ENCODE data around the gene AGA.

AGA gene

GRCh38 chr4:177434667-177435066 is 7.6 kb downstream of the AGA start:
- in situ Hi-C loops (cut with MboI; ENCODE audit: low sequenced_read_pairs): no loop called here
- Histone ChIP-seq H3K27me3 (ENCODE audit: low read depth) (no peaks in the 10 kb centered on the region), H3K36me3 (replicated peaks) (peaks cover 16% of the 10 kb centered on the region), H3K4me3 (no peak overlapping the region), H3K4me1 (no peaks in the 10 kb centered on the region), H3K9me3 (no peaks in the 10 kb centered on the region)
- DNase-seq (ENCODE audit: low spot score in 2 of 2): no peak

GRCh38 chr4:177427192-177427591 is 15.0 kb downstream of the AGA start:
- no peak for DNase-seq (ENCODE audit: low spot score in 2 of 2)
- in situ Hi-C loops (cut with MboI; ENCODE audit: low sequenced_read_pairs): no loop called here
- H3K4me3 ChIP-seq: no peak overlapping the region
- H3K4me1 ChIP-seq: no peaks in the 10 kb centered on the region; the same call in 1 of the 2 replicates
- H3K36me3 ChIP-seq (replicated peaks): no peaks in the 10 kb centered on the region; the same call in none of the 2 replicates
- H3K9me3 ChIP-seq: no peaks in the 10 kb centered on the region
- H3K27me3 ChIP-seq (ENCODE audit: low read depth): no peaks in the 10 kb centered on the region

GRCh38 chr4:177419434-177419833 is 22.8 kb downstream of the AGA start:
- DNase-seq (ENCODE audit: low spot score in 2 of 2): peak; percentile 16 to 76
- H3K9me3 ChIP-seq: no peaks in the 10 kb centered on the region
- in situ Hi-C loops (cut with MboI; ENCODE audit: low sequenced_read_pairs): no loop called here
- no peaks in the 10 kb centered on the region for H3K36me3 ChIP-seq (replicated peaks)
- no peak overlapping the region for H3K4me3 ChIP-seq
- H3K4me1 ChIP-seq: peaks cover 11% of the 10 kb centered on the region
- no peaks in the 10 kb centered on the region for H3K27me3 ChIP-seq (ENCODE audit: low read depth)

GRCh38 chr4:177413656-177414055 is 28.6 kb downstream of the AGA start:
- H3K4me3 ChIP-seq: no peak overlapping the region
- no peaks in the 10 kb centered on the region for H3K36me3 ChIP-seq (replicated peaks)
- DNase-seq (ENCODE audit: low spot score in 2 of 2): no peak
- H3K9me3 ChIP-seq: no peaks in the 10 kb centered on the region
- no peaks in the 10 kb centered on the region for H3K27me3 ChIP-seq (ENCODE audit: low read depth)
- no peaks in the 10 kb centered on the region for H3K4me1 ChIP-seq
- in situ Hi-C loops (cut with MboI; ENCODE audit: low sequenced_read_pairs): no loop called here

- in situ Hi-C loops (cut with MboI; ENCODE audit: low sequenced_read_pairs): no loop called here
- no peak for DNase-seq (ENCODE audit: low spot score in 2 of 2)
- H3K4me1 ChIP-seq: no peaks in the 10 kb centered on the region
These were observed 29.2 kb downstream of the AGA start for GRCh38 chr4:177413076-177413475.

GRCh38 chr4:177411996-177412395 is 30.2 kb downstream of the AGA start:
- no peaks in the 10 kb centered on the region for H3K36me3 ChIP-seq (replicated peaks)
- in situ Hi-C loops (cut with MboI; ENCODE audit: low sequenced_read_pairs): no loop called here
- no peaks in the 10 kb centered on the region for H3K27me3 ChIP-seq (ENCODE audit: low read depth)
- H3K9me3 ChIP-seq: no peaks in the 10 kb centered on the region
- no peaks in the 10 kb centered on the region for H3K4me1 ChIP-seq
- no peak for DNase-seq (ENCODE audit: low spot score in 2 of 2)
- H3K4me3 ChIP-seq: no peak overlapping the region

More at GRCh38 chr4:177413076-177413475, 29.2 kb downstream of the AGA start:
- Histone ChIP-seq H3K36me3 (replicated peaks) (no peaks in the 10 kb centered on the region), H3K9me3 (no peaks in the 10 kb centered on the region), H3K27me3 (ENCODE audit: low read depth) (no peaks in the 10 kb centered on the region), H3K4me3 (no peak overlapping the region)

- Histone ChIP-seq H3K27me3 (ENCODE audit: low read depth) (no peaks in the 10 kb centered on the region), H3K4me1 (no peaks in the 10 kb centered on the region), H3K36me3 (replicated peaks) (no peaks in the 10 kb centered on the region), H3K4me3 (no peak overlapping the region), H3K9me3 (no peaks in the 10 kb centered on the region)
- in situ Hi-C loops (cut with MboI; ENCODE audit: low sequenced_read_pairs): no loop called here
- peak in 1 of 2 experiments; percentile 7 for DNase-seq (ENCODE audit: low spot score in 2 of 2)
These were observed 31.7 kb downstream of the AGA start for GRCh38 chr4:177410566-177410965.

GRCh38 chr4:177408023-177408422 is 34.2 kb downstream of the AGA start:
- in situ Hi-C loops (cut with MboI; ENCODE audit: low sequenced_read_pairs): no loop called here

GRCh38 chr4:177405508-177405907 is 36.7 kb downstream of the AGA start:
- no peaks in the 10 kb centered on the region for H3K27me3 ChIP-seq (ENCODE audit: low read depth)
- no peaks in the 10 kb centered on the region for H3K4me1 ChIP-seq
- no peak overlapping the region for H3K4me3 ChIP-seq
- no peaks in the 10 kb centered on the region for H3K9me3 ChIP-seq
- no peak for DNase-seq (ENCODE audit: low spot score in 2 of 2)
- in situ Hi-C loops (cut with MboI; ENCODE audit: low sequenced_read_pairs): no loop called here
- no peaks in the 10 kb centered on the region for H3K36me3 ChIP-seq (replicated peaks)

More at GRCh38 chr4:177408023-177408422, 34.2 kb downstream of the AGA start:
- Histone ChIP-seq H3K27me3 (ENCODE audit: low read depth) (no peaks in the 10 kb centered on the region), H3K4me3 (no peak overlapping the region), H3K36me3 (replicated peaks) (no peaks in the 10 kb centered on the region), H3K4me1 (no peaks in the 10 kb centered on the region), H3K9me3 (no peaks in the 10 kb centered on the region)
- DNase-seq (ENCODE audit: low spot score in 2 of 2): no peak

GRCh38 chr4:177404986-177405385 is 37.3 kb downstream of the AGA start:
- no peak overlapping the region for H3K4me3 ChIP-seq
- in situ Hi-C loops (cut with MboI; ENCODE audit: low sequenced_read_pairs): no loop called here
- H3K36me3 ChIP-seq (replicated peaks): no peaks in the 10 kb centered on the region
- H3K27me3 ChIP-seq (ENCODE audit: low read depth): no peaks in the 10 kb centered on the region
- no peaks in the 10 kb centered on the region for H3K9me3 ChIP-seq
- DNase-seq (ENCODE audit: low spot score in 2 of 2): no peak
- no peaks in the 10 kb centered on the region for H3K4me1 ChIP-seq

- no peaks in the 10 kb centered on the region for H3K27me3 ChIP-seq (ENCODE audit: low read depth)
- no peaks in the 10 kb centered on the region for H3K9me3 ChIP-seq
- in situ Hi-C loops (cut with MboI; ENCODE audit: low sequenced_read_pairs): no loop called here
- no peaks in the 10 kb centered on the region for H3K4me1 ChIP-seq
- no peak overlapping the region for H3K4me3 ChIP-seq
- no peak for DNase-seq (ENCODE audit: low spot score in 2 of 2)
- H3K36me3 ChIP-seq (replicated peaks): no peaks in the 10 kb centered on the region
These were observed 37.9 kb downstream of the AGA start for GRCh38 chr4:177404342-177404741.

- in situ Hi-C loops (cut with MboI; ENCODE audit: low sequenced_read_pairs): no loop called here
- no peaks in the 10 kb centered on the region for H3K4me1 ChIP-seq
- no peaks in the 10 kb centered on the region for H3K27me3 ChIP-seq (ENCODE audit: low read depth)
- H3K36me3 ChIP-seq (replicated peaks): no peaks in the 10 kb centered on the region
- H3K4me3 ChIP-seq: no peak overlapping the region
- no peaks in the 10 kb centered on the region for H3K9me3 ChIP-seq
- no peak for DNase-seq (ENCODE audit: low spot score in 2 of 2)
These were observed 38.5 kb downstream of the AGA start for GRCh38 chr4:177403746-177404145.

- Histone ChIP-seq H3K36me3 (replicated peaks) (no peaks in the 10 kb centered on the region), H3K4me3 (no peak overlapping the region), H3K4me1 (no peaks in the 10 kb centered on the region), H3K9me3 (no peaks in the 10 kb centered on the region), H3K27me3 (ENCODE audit: low read depth) (no peaks in the 10 kb centered on the region)
- no peak for DNase-seq (ENCODE audit: low spot score in 2 of 2)
- in situ Hi-C loops (cut with MboI; ENCODE audit: low sequenced_read_pairs): no loop called here
These were observed 40.5 kb downstream of the AGA start for GRCh38 chr4:177401658-177402273.

- Histone ChIP-seq H3K9me3 (no peaks in the 10 kb centered on the region), H3K36me3 (replicated peaks) (no peaks in the 10 kb centered on the region), H3K4me1 (no peaks in the 10 kb centered on the region), H3K4me3 (no peak overlapping the region), H3K27me3 (ENCODE audit: low read depth) (no peaks in the 10 kb centered on the region)
- no peak for DNase-seq (ENCODE audit: low spot score in 2 of 2)
- in situ Hi-C loops (cut with MboI; ENCODE audit: low sequenced_read_pairs): no loop called here
These were observed 42.2 kb downstream of the AGA start for GRCh38 chr4:177400030-177400429.

- in situ Hi-C loops (cut with MboI; ENCODE audit: low sequenced_read_pairs): no loop called here
- no peak for DNase-seq (ENCODE audit: low spot score in 2 of 2)
- Histone ChIP-seq H3K27me3 (ENCODE audit: low read depth) (no peaks in the 10 kb centered on the region), H3K36me3 (replicated peaks) (no peaks in the 10 kb centered on the region), H3K9me3 (no peaks in the 10 kb centered on the region), H3K4me3 (no peak overlapping the region), H3K4me1 (no peaks in the 10 kb centered on the region)
These were observed 45.9 kb downstream of the AGA start for GRCh38 chr4:177396352-177396751.

Measured in HAP-1 (cell line).